ENCODE results near the gene HOXC6.

The HOXC6 gene

DNA sequence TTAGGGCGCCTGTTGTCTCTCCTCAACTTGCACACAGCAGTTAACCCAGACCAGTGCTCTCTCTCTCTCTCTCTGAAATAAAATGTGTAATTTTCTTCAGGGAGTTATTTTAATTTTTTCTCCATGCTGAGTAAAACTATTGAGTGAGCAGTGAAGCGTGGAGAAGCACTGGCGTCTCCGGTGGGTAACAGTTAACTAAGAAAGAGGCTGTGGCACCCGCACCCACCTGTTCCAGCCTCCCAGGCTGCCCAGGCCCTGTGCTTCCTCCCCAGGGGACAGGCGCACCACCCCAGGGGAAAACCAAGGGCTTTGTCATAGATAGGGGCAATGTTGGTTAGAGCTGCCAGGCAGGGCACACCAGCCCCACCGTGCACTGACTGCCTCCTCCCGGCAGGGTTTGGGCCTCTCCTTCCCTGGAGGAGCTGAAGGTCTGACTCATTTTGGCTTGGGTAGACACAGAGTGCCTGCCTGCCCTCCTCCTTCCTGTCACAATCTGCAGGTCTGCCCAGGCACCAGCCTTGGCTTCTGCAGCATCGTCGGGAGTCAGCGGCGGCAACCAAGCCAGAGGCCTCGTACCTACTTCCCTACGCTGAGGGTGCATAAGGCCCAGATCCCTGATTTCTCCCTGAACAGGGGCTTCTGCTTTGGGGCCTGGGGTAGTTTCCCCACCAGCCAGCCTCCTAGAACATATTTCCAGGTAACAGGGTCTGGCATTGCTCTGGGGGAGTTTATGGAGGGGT is 8.6 kb downstream of the HOXC6 start:
- ChIA-PET CTCF (interaction anchor here (0.7 to 1.3 kb wide), 3 partner anchors 23 to 171 kb away, joined by 3 read pairs; no protein-coding TSS in a partner anchor), POLR2A (ENCODE audit: low non-redundant PET) (no interaction called here)
- TF ChIP-seq, protein P1, sequence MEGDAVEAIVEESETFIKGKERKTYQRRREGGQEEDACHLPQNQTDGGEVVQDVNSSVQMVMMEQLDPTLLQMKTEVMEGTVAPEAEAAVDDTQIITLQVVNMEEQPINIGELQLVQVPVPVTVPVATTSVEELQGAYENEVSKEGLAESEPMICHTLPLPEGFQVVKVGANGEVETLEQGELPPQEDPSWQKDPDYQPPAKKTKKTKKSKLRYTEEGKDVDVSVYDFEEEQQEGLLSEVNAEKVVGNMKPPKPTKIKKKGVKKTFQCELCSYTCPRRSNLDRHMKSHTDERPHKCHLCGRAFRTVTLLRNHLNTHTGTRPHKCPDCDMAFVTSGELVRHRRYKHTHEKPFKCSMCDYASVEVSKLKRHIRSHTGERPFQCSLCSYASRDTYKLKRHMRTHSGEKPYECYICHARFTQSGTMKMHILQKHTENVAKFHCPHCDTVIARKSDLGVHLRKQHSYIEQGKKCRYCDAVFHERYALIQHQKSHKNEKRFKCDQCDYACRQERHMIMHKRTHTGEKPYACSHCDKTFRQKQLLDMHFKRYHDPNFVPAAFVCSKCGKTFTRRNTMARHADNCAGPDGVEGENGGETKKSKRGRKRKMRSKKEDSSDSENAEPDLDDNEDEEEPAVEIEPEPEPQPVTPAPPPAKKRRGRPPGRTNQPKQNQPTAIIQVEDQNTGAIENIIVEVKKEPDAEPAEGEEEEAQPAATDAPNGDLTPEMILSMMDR (conservative IDR thresholded peaks at IDR 0.05; ENCODE audit: low read depth), result no peak
- no peak overlapping the region for H3K27ac ChIP-seq
- no peak for DNase-seq (ENCODE audit: low spot score)

DNA sequence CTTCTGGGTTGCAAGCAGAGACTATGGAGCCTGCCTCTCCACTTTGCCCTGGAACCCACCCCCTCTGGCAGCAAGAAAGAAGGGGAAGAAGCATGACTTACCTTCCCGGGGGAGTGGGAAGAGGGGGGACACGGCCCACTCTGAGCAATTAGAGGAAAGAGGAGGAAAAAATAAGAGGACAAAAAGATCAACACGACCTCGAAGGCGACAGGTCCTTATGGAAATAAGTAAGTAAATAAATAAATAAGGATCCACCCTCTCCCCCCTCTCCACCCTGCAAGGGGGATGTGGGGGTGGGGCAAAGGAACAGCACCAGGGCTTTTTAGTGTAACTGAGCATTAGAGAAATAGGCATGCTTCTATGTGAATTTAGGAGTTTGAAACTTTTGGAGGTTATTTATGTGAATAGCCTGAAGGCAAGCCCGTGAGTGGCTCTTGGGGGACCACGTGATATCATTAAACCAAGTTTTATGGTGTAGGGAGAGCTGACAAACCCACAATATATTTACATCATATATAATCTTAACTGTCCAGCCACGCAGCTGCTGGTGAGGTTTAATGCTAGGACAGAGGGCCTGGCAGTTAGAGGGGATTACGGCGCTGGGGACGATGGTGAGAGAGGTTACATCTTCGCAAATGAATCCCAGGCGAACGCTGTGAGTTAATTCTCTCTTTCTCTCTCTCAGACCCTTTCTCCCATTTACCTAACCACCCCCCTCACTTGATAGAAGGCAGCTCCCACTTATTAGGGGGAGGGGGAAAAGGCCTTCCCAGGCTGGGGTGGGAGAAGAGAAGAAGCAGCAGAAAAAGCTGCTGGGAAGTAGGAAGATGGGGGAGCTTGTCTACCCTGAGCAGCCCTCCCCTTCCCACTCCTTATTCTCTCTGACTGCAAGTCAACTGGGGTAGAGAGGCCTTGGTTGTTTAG is 9.4 kb downstream of the HOXC6 start:
- DNase-seq (ENCODE audit: low spot score), result no peak
- ChIA-PET POLR2A (ENCODE audit: low non-redundant PET) (no interaction called here), CTCF (interaction anchor here (0.6 to 1.4 kb wide), 3 partner anchors 22 to 164 kb away, joined by 3 to 5 read pairs (median 3); no protein-coding TSS in a partner anchor)
- TF ChIP-seq, protein P1 (conservative IDR thresholded peaks at IDR 0.05; ENCODE audit: low read depth), result no peak
- H3K27ac ChIP-seq, result no peak overlapping the region

DNA sequence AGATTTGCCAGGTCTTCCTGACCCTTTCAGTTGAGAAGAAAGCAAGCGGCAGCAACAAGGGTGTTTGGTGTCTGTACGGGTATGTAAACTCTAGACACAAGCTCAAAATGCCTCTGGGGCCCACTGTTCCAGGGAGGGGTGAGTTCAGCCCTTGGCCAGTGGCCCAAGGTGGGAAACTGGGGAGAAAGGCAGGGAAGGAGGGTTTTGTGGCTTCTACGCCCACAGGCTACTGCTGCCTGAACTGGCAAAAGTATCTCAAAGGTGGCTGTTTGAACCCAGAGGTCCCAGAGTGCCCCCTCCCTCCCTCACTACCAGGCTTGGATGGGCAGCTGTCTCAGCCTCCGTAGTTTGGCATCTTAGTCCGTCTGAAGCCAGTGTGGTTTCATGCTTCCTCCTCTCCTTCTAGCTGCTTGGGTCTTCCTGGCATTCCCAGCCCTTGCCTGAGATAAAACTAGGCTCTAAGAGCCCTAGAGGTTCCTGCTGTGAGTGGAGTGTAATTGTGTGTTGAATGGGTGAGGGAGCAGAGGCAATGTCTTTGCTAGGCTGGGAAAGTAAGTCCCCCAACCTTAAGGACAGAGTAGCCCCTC is 10.1 kb downstream of the HOXC6 start:
- CTCF ChIA-PET, result interaction anchor here (0.6 to 1.4 kb wide), 3 partner anchors 108 to 163 kb away, joined by 3 to 5 read pairs (median 3); no protein-coding TSS in a partner anchor
- peak overlapping the region; percentile 45; the same call in 1 of the 2 replicates for H3K27ac ChIP-seq
- POLR2A ChIA-PET (ENCODE audit: low non-redundant PET), result no interaction called here
- TF ChIP-seq, protein P1 (conservative IDR thresholded peaks at IDR 0.05; ENCODE audit: low read depth), result no peak
- DNase-seq (ENCODE audit: low spot score), result no peak

DNA sequence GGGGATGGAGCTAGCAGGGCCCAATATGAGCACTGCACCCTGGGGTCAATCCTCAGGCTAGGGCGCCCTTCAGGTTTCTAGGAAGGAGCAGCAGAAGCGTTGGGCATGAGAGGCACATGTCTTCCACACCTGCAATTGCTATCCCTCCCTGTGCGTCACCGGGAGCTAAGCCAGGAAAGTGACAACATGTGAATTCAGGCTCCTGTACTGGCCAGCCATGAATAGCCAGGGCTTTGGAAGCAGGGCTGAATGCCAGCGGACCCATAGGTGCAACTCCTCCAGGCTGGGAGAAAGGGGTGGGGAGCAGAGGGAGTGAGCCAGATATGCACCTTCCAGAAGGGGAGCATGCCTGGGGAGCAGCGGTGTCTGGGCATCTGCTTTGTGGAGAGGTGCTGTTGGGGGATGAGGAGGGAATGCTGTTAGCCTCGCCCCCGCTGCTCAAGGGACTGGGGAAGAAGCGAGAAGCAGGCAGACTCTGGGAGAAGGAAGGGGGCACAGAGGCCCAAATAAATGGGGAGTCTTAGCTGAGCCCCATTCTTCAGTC is 10.7 kb downstream of the HOXC6 start:
- DNase-seq (ENCODE audit: low spot score), result no peak
- POLR2A ChIA-PET (ENCODE audit: low non-redundant PET), result no interaction called here

DNA sequence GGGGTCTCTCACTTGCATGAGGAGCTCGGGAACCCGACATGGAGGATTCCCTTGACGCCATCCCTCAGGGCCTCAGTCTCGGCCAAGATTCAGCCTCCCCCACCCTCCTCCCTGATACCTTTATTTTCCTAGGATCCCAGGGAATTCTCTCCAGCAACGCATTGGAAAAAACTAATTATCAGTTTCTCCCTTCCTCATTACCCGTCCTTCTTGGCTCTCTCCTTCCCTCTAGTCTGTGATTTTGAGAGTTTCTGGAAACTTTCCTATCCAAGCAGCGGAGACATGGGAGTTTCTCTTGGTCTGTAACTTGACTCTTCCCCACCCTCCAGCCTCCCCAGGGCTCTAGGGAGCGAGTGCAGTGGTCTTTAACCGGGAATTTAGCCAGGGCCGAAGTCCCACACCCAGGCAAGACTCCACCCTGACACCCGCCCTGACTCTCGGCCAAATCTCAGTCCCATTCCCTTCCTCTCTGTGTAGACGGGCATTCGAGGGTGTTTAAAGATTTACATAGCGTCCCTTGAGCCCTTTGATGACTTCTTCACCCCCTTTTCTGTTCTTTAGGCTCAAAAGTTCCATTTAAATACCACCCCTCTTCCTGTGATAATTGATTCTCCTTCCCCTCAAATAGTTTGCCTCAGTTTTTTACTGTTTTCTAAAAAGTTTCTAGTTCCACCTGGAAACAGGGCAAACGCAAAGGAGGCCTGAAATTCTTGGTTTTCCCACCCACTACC is 11.3 kb downstream of the HOXC6 start:
- POLR2A ChIA-PET (ENCODE audit: low non-redundant PET), result no interaction called here
- TF ChIP-seq, protein P1 (conservative IDR thresholded peaks at IDR 0.05; ENCODE audit: low read depth), result no peak
- peak overlapping the region; percentile 45; the same call in 1 of the 2 replicates for H3K27ac ChIP-seq
- CTCF ChIA-PET, result interaction anchor here (0.7 kb wide), 1 partner anchor 120 kb away, joined by 3 read pairs; no protein-coding TSS in a partner anchor
- DNase-seq (ENCODE audit: low spot score), result no peak

More for the DNA sequence above, 10.7 kb downstream of the HOXC6 start:
- CTCF ChIA-PET, result interaction anchor here (0.7 to 1.4 kb wide), 2 partner anchors 120 to 162 kb away, joined by 3 to 5 read pairs; no protein-coding TSS in a partner anchor
- peak overlapping the region; percentile 45; the same call in 1 of the 2 replicates for H3K27ac ChIP-seq
- TF ChIP-seq, protein P1 (conservative IDR thresholded peaks at IDR 0.05; ENCODE audit: low read depth), result no peak
